ENCODE data around the gene RBM38. TPM values are rescaled to one million over a fixed set of nuclear protein-coding genes. Genes with fewer than 3 reads are reported as not detected.

Gene RBM38
- total RNA-seq, 1 donor: 8.2 TPM

- H3K4me3 ChIP-seq (ENCODE audit: low read depth, low read length): no peak overlapping the region
- DNase-seq (ENCODE audit: low read depth): no peak
- no peak for TF ChIP-seq CTCF (IDR thresholded peaks at IDR 0.05; ENCODE audit: insufficient read depth, low read depth, low read length)
Observed at GRCh38 chr20:57385940-57386339, 5.3 kb upstream of the RBM38 start.

GRCh38 chr20:57386762-57387161 lies 4.4 kb upstream of the RBM38 start:
- no peak overlapping the region for H3K4me3 ChIP-seq (ENCODE audit: low read depth, low read length)
- DNase-seq (ENCODE audit: low read depth): no peak
- no peak for TF ChIP-seq CTCF (IDR thresholded peaks at IDR 0.05; ENCODE audit: insufficient read depth, low read depth, low read length)

- DNase-seq (ENCODE audit: low read depth): no peak
- TF ChIP-seq CTCF (IDR thresholded peaks at IDR 0.05; ENCODE audit: insufficient read depth, low read depth, low read length): no peak
- H3K4me3 ChIP-seq (ENCODE audit: low read depth, low read length): no peak overlapping the region
Observed at GRCh38 chr20:57387463-57387862, 3.7 kb upstream of the RBM38 start.

GRCh38 chr20:57387945-57388371 lies 3.2 kb upstream of the RBM38 start:
- no peak for TF ChIP-seq CTCF (IDR thresholded peaks at IDR 0.05; ENCODE audit: insufficient read depth, low read depth, low read length)
- no peak overlapping the region for H3K4me3 ChIP-seq (ENCODE audit: low read depth, low read length)
- DNase-seq (ENCODE audit: low read depth): no peak

- no peak for TF ChIP-seq CTCF (IDR thresholded peaks at IDR 0.05; ENCODE audit: insufficient read depth, low read depth, low read length)
- DNase-seq (ENCODE audit: low read depth): peak; percentile 67
- peak overlapping the region; percentile 34 for H3K4me3 ChIP-seq (ENCODE audit: low read depth, low read length)
Observed at GRCh38 chr20:57388953-57389694, 2.1 kb upstream of the RBM38 start.

GRCh38 chr20:57389695-57390603 lies 1.2 kb upstream of the RBM38 start:
- TF ChIP-seq CTCF (IDR thresholded peaks at IDR 0.05; ENCODE audit: insufficient read depth, low read depth, low read length): no peak
- H3K4me3 ChIP-seq (ENCODE audit: low read depth, low read length): no peak overlapping the region
- DNase-seq (ENCODE audit: low read depth): no peak
